HG03439 (cell line): ENCODE measurements around the gene PHOX2A.

Source experiments
- ATAC-seq: cut with Tn5 transposase; IDR thresholded peaks from one replicate; pipeline ENCODE4 v1.9.1; 2021; ENCODE audit warnings: mild to moderate bottlenecking, moderate library complexity; ENCODE audit not compliant: unreplicated experiment

The PHOX2A gene

GRCh38 chr11:72235351-72236057 is 8.5 kb downstream of the PHOX2A start:
- ATAC-seq: no peak

- no peak for ATAC-seq
Observed at GRCh38 chr11:72234920-72235319, 9.1 kb downstream of the PHOX2A start.

GRCh38 chr11:72234514-72234830 is 9.5 kb downstream of the PHOX2A start:
- no peak for ATAC-seq

GRCh38 chr11:72233773-72234513 is 10.0 kb downstream of the PHOX2A start:
- no peak for ATAC-seq

GRCh38 chr11:72233056-72233772 is 10.8 kb downstream of the PHOX2A start:
- ATAC-seq: no peak

GRCh38 chr11:72232260-72233055 is 11.5 kb downstream of the PHOX2A start:
- ATAC-seq: no peak

- no peak for ATAC-seq
Observed at GRCh38 chr11:72231396-72232259, 12.3 kb downstream of the PHOX2A start.

GRCh38 chr11:72230764-72231365 is 13.1 kb downstream of the PHOX2A start:
- no peak for ATAC-seq

- ATAC-seq: no peak
Observed at GRCh38 chr11:72229925-72230763, 13.8 kb downstream of the PHOX2A start.

GRCh38 chr11:72229336-72229924 is 14.5 kb downstream of the PHOX2A start:
- ATAC-seq: no peak

GRCh38 chr11:72228844-72229231 is 15.1 kb downstream of the PHOX2A start:
- ATAC-seq: no peak

- ATAC-seq: no peak
Observed at GRCh38 chr11:72228229-72228843, 15.6 kb downstream of the PHOX2A start.

GRCh38 chr11:72227316-72228228 is 16.4 kb downstream of the PHOX2A start:
- ATAC-seq: no peak

- no peak for ATAC-seq
Observed at GRCh38 chr11:72226701-72227100, 17.3 kb downstream of the PHOX2A start.

GRCh38 chr11:72225411-72225951 is 18.5 kb downstream of the PHOX2A start:
- ATAC-seq: no peak

- ATAC-seq: no peak
Observed at GRCh38 chr11:72224564-72225410, 19.2 kb downstream of the PHOX2A start, which contains the start of gene INPPL1. Gene INPPL1, plus strand, starts transcription at chr11:72224767. Its CDS starts 218 bp downstream, at chr11:72224985.
